Pancreas (tissue), 10 donors: ENCODE results near the gene SAAL1. TPM values are rescaled to one million over a fixed set of nuclear protein-coding genes. Genes with fewer than 3 reads are reported as not detected.

ENCODE experiments used
- ATAC-seq, 4 donors: fragments of 200-7000 bp; cut with Tn5 transposase; one replicate each; pipeline versions ENCODE4 v1.8.0 to v1.9.1; 2020; ENCODE audit warnings: mild to moderate bottlenecking in 4 of 4, moderate library complexity in 4 of 4
- DNase-seq, 6 donors: peaks; one replicate each; pipeline ENCODE4 v3.0.0-alpha.2; 2020
- FAIRE-seq: peaks from 2 replicates; lab custom pipeline; 2012; peaks lifted over from hg19 to GRCh38; lab: Jason Lieb, UNC
- H3K27ac ChIP-seq, 4 donors: fragments of 200-600 bp; sonication (generic); 1 replicate in 3 of 4; 2 replicates in 1 of 4; pipeline versions ENCODE4 v1.5.0 to v1.8.0; 2020
- H3K27me3 ChIP-seq, 4 donors: fragments of 200-600 bp; one replicate each; pipeline ENCODE4 v1.8.0; 2021
- H3K36me3 ChIP-seq, 3 donors: fragments of 200-600 bp; sonication (generic) in 1 of 3; one replicate each; pipeline versions ENCODE4 v1.5.0 to v1.8.0; 2020 to 2021
- H3K4me1 ChIP-seq, 3 donors: fragments of 200-600 bp; one replicate each; pipeline ENCODE4 v1.8.0; 2021
- H3K4me3 ChIP-seq, 4 donors: fragments of 200-600 bp; sonication (generic) in 2 of 4; one replicate each; pipeline versions ENCODE4 v1.5.0 to v1.8.0; 2020 to 2021
- H3K9me3 ChIP-seq, 4 donors: fragments of 200-600 bp; one replicate each; pipeline ENCODE4 v1.8.0; 2021
- WGBS, 2 donors: extraction: QIAGEN DNeasy Blood & Tissue Kit; methylation state at CpG; one replicate each; pipeline ENCODE4 v1.1.7; 2013; 5-methylcytosine and 5-hydroxymethylcytosine counted together
- intact Hi-C, 3 donors: fragments of 100-400 bp; cut with DNase I; formaldehyde crosslinking; loops; one replicate each; pipeline versions ENCODE4 v1.11.1 to v1.14.2; 2022
- polyA plus RNA-seq, 2 donors: library from polyadenylated mRNA; stranded (reverse); fragments of 200-250 nt; gene quantifications; one replicate each; pipeline ENCODE4 v1.2.3, GENCODE V29; 2013
- total RNA-seq, 6 donors: library from RNA; stranded (reverse); fragmentation: NEBNext Ultra II Directional in 4 of 6; extraction: Animal tissue kit (Norgen Biotek cat#: 25700) in 4 of 6; gene quantifications; one replicate each; pipeline versions ENCODE4 v1.2.1 to v1.2.4, GENCODE V29; 2021 to 2023
- TF ChIP-seq, protein P1 (sequence below), 4 donors: fragments of 200-600 bp; sonication (generic) in 3 of 4; IDR thresholded peaks; one replicate each; pipeline versions ENCODE4 v1.5.0 to v1.8.0; 2021; ENCODE audit warnings: antibody characterized with exemption in 4 of 4
- donor health status: healthy with polysubstance abuse.
- donor health status: DM: no; HTN: no; CAD: no; lungs with moderate emphysema.
- donor health status: DM: no; HTN: no; CAD: no.
- donor health status: control.
- donor health status: control.
- donor health status: Bipolar disorder and iron deficiency.
- donor health status: DM: yes; HTN: yes; CAD: no.
- donor health status: DM: no; HTN: no; CAD: no.
- donor health status: DM: no; HTN: no; CAD: no.
- donor health status: DM: yes; HTN: yes; CAD: no.

The SAAL1 gene
- total and polyA plus RNA-seq, 8 donors, result 4.6 to 8.8 (median 5.8) TPM

DNA sequence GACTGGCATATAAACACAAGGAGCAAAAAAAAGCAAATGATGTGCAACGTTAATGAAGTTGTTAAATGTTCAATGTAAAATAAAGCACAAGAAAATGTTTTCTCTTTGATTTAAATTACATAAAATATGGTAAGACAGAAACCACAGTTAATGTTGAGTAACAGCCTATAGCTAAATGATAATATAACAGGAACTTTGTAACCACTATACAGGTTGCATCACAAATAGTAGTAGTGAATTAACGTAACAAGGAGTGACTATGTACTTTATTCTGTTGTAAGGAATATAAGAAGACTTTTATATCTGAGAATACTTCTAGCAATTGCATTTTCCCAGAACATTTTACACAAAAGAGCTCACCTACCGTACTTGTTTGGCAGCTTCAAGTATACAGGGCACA lies 16.9 kb downstream of the SAAL1 start:
- DNase-seq (no peak), ATAC-seq (no peak), FAIRE-seq (no peak)
- Histone ChIP-seq H3K4me3 (no peak overlapping the region), H3K4me1 (no peaks in the 10 kb centered on the region), H3K27me3 (no peaks in the 10 kb centered on the region), H3K36me3 (peaks cover 0 to 17% (median 0%) of the 10 kb centered on the region in 3 donors), H3K27ac (no peak overlapping the region), H3K9me3 (no peaks in the 10 kb centered on the region)
- TF ChIP-seq, protein P1, sequence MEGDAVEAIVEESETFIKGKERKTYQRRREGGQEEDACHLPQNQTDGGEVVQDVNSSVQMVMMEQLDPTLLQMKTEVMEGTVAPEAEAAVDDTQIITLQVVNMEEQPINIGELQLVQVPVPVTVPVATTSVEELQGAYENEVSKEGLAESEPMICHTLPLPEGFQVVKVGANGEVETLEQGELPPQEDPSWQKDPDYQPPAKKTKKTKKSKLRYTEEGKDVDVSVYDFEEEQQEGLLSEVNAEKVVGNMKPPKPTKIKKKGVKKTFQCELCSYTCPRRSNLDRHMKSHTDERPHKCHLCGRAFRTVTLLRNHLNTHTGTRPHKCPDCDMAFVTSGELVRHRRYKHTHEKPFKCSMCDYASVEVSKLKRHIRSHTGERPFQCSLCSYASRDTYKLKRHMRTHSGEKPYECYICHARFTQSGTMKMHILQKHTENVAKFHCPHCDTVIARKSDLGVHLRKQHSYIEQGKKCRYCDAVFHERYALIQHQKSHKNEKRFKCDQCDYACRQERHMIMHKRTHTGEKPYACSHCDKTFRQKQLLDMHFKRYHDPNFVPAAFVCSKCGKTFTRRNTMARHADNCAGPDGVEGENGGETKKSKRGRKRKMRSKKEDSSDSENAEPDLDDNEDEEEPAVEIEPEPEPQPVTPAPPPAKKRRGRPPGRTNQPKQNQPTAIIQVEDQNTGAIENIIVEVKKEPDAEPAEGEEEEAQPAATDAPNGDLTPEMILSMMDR (IDR thresholded peaks at IDR 0.05), result no peak
- WGBS, 2 donors, result 88 to 94% methylated on average over 3 of the region's 3 CpGs
- intact Hi-C loops, result no loop called here

DNA sequence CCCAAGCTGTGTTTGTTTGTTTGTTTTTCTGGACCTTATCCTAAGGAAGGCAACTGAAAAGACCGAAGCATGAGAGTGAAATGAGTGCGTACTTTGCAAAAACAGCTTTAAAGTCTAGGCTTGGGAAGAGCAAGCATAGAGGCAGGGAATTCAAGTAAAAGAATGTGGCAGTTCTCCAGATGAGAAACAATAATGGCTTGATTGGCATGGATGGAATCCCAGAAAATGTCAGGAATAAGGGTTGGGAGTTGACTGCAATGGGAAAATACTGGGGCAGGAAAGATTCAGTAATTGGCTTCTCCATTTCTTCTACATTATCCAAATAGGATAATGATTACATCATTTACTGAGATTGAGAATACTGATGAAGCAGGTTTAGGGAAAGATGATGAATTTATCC lies 17.5 kb downstream of the SAAL1 start:
- intact Hi-C loops, result no loop called here
- H3K27ac ChIP-seq, result no peak overlapping the region
- WGBS, 2 donors, result 95 to 96% methylated on average over 2 of the region's 2 CpGs
- ATAC-seq, result no peak
- H3K4me3 ChIP-seq, result no peak overlapping the region
- FAIRE-seq, result no peak
- peaks cover 0 to 17% (median 0%) of the 10 kb centered on the region in 3 donors for H3K36me3 ChIP-seq
- DNase-seq, result no peak
- no peaks in the 10 kb centered on the region for H3K9me3 ChIP-seq
- no peaks in the 10 kb centered on the region for H3K4me1 ChIP-seq
- H3K27me3 ChIP-seq, result no peaks in the 10 kb centered on the region
- TF ChIP-seq, protein P1 (IDR thresholded peaks at IDR 0.05), result no peak

DNA sequence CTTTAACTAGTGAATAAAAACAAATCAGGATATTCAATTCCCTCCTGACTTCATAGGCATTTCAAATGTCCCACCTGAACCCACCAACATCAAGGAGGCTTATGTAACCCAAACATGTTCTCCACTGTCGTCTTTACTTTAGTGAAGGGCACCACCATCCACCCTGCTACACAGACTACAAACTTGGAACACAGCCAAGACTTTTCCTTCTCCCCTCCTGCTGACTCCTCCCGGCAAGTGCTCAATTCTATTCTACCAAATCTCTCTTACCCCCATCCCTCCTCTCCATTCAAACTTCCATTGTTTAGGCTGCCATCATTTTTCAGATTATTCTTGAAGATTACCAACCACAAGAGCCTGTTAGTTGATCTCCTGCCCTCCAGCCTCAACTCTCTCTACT lies 24.3 kb downstream of the SAAL1 start:
- DNase-seq (no peak), FAIRE-seq (no peak), ATAC-seq (no peak)
- no peaks in the 10 kb centered on the region for H3K27me3 ChIP-seq
- intact Hi-C loops, result no loop called here
- 78 to 83% methylated on average over 2 of the region's 2 CpGs for WGBS, 2 donors
- no peaks in the 10 kb centered on the region for H3K4me1 ChIP-seq
- no peak overlapping the region for H3K27ac ChIP-seq
- H3K9me3 ChIP-seq, result no peaks in the 10 kb centered on the region
- H3K4me3 ChIP-seq, result no peak overlapping the region
- TF ChIP-seq, protein P1 (IDR thresholded peaks at IDR 0.05), result no peak
- H3K36me3 ChIP-seq, result no peaks in the 10 kb centered on the region

DNA sequence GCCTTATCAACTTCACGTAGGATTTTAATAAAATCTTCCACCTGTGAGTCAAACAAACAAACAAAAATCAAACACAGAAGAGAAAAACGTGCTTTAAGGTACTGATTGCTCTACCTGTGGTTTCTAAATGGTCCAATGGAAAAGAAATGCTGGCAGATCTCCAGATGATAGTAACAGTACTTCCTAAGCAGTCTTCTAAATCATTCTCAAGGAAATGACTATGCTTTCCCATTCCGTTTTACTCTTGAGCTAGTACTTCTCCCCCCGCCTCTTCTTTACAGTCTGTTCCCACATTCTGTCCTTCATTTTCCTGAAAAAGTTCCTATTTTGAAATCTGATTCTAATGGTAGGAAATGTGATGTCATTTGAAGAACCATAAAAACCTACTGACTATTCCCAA lies 25.4 kb downstream of the SAAL1 start:
- Histone ChIP-seq H3K9me3 (no peaks in the 10 kb centered on the region), H3K36me3 (no peaks in the 10 kb centered on the region), H3K4me3 (no peak overlapping the region), H3K27ac (no peak overlapping the region), H3K27me3 (no peaks in the 10 kb centered on the region), H3K4me1 (no peaks in the 10 kb centered on the region)
- ATAC-seq (no peak), DNase-seq (no peak), FAIRE-seq (no peak)
- intact Hi-C loops, result no loop called here
- TF ChIP-seq, protein P1 (IDR thresholded peaks at IDR 0.05), result no peak
- WGBS, 2 donors, result 67 to 82% methylated on average over 4 of the region's 4 CpGs

DNA sequence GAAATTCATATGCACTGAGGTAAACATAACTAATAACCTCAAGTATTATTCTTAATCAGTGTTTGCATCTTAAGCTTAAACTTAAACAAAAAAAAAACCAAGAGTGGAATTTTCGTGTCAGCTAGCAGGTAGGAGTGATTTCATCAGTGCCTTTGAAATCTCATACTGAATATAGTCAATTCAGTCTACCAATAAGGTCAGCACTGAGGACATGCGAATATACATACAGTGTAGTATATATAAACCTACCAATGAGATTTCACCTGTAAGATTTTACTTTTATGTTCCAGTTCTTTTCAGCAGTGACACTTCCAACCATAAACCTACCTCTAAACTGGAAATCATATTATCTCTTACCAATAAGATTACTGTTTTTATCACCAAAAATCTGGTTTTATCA lies 27.0 kb downstream of the SAAL1 start:
- H3K36me3 ChIP-seq, result no peaks in the 10 kb centered on the region
- H3K4me3 ChIP-seq, result no peak overlapping the region
- WGBS, 2 donors, result 69 to 83% methylated on average over 2 of the region's 2 CpGs
- intact Hi-C loops, result no loop called here
- TF ChIP-seq, protein P1 (IDR thresholded peaks at IDR 0.05), result no peak
- ATAC-seq, result no peak
- H3K4me1 ChIP-seq, result no peaks in the 10 kb centered on the region
- DNase-seq, result no peak
- H3K27ac ChIP-seq, result no peak overlapping the region
- H3K27me3 ChIP-seq, result no peaks in the 10 kb centered on the region
- H3K9me3 ChIP-seq, result no peaks in the 10 kb centered on the region
- no peak for FAIRE-seq
